Stimulated activated naive CD8-positive, alpha-beta T cell treated with anti-CD3 and anti-CD28 coated beads, Interleukin-15, amount 100 ng/mL, for 72 hours (primary cell): Measurements from ENCODE around the gene PXMP4.
"Not testable (repeated sequence)": the region's sequence is repeated elsewhere in the genome, so short reads cannot be mapped to it uniquely, and the experiment has no call there.

Experiments
- ATAC-seq: fragments of 150-1000 bp; cut with Tn5 transposase; 2 replicates; pipeline ENCODE4 v1.10.0; 2021; ENCODE audit warnings: mild to moderate bottlenecking, moderate library complexity
- DNase-seq, 2 donors: peaks; one replicate each; pipeline ENCODE4 v3.0.0; 2021 to 2022
- H3K27ac Mint-ChIP-seq, 2 donors: one replicate each; pipeline ENCODE4 v1.8.0; 2022; ENCODE audit warnings: mild to moderate bottlenecking in 2 of 2, mixed read lengths in 2 of 2, moderate library complexity in 2 of 2
- H3K27me3 Mint-ChIP-seq: one replicate; pipeline ENCODE4 v1.8.0; 2022; ENCODE audit warnings: mixed read lengths
- H3K4me1 Mint-ChIP-seq: one replicate; pipeline ENCODE4 v1.8.0; 2022; ENCODE audit warnings: mild to moderate bottlenecking, mixed read lengths
- H3K4me3 Mint-ChIP-seq, 2 donors: one replicate each; pipeline ENCODE4 v1.8.0; 2022; ENCODE audit warnings: mild to moderate bottlenecking in 2 of 2, mixed read lengths in 2 of 2, moderate library complexity in 1 of 2
- H3K9me3 Mint-ChIP-seq, 2 donors: one replicate each; pipeline ENCODE4 v1.8.0; 2022; ENCODE audit warnings: mixed read lengths in 2 of 2

The PXMP4 gene

GRCh38 chr20:33700696-33701441, 19.2 kb downstream of the PXMP4 start:
- H3K27me3 Mint-ChIP-seq, H3K4me3 Mint-ChIP-seq, ATAC-seq, H3K27ac Mint-ChIP-seq, H3K4me1 Mint-ChIP-seq, H3K9me3 Mint-ChIP-seq, DNase-seq: not testable (repeated sequence)

- H3K4me1 Mint-ChIP-seq, ATAC-seq, H3K27me3 Mint-ChIP-seq, H3K27ac Mint-ChIP-seq, H3K9me3 Mint-ChIP-seq, DNase-seq, H3K4me3 Mint-ChIP-seq: not testable (repeated sequence)
Observed at GRCh38 chr20:33698966-33699365, 21.1 kb downstream of the PXMP4 start.

GRCh38 chr20:33697129-33697528, 23.0 kb downstream of the PXMP4 start:
- Mint-ChIP-seq H3K27ac (no peak overlapping the region), H3K4me3 (no peak overlapping the region), H3K27me3 (no peaks in the 10 kb centered on the region), H3K4me1 (no peaks in the 10 kb centered on the region), H3K9me3 (peaks cover 0 to 7% of the 10 kb centered on the region in 2 donors)
- ATAC-seq, result no peak
- no peak for DNase-seq

- Mint-ChIP-seq H3K27me3 (no peaks in the 10 kb centered on the region), H3K27ac (no peak overlapping the region), H3K4me1 (peaks cover under 1% of the 10 kb centered on the region), H3K9me3 (peaks cover 0 to 7% of the 10 kb centered on the region in 2 donors), H3K4me3 (no peak overlapping the region)
- ATAC-seq (no peak), DNase-seq (no peak)
Observed at GRCh38 chr20:33696448-33696847, 23.7 kb downstream of the PXMP4 start.

GRCh38 chr20:33694639-33695012, 25.5 kb downstream of the PXMP4 start:
- no peak for ATAC-seq
- DNase-seq, result no peak
- Mint-ChIP-seq H3K4me1 (peaks cover 19% of the 10 kb centered on the region), H3K4me3 (no peak overlapping the region), H3K27me3 (no peaks in the 10 kb centered on the region), H3K27ac (peak overlapping the region in 1 of 2 donors; percentile 25), H3K9me3 (peaks cover 0 to 7% of the 10 kb centered on the region in 2 donors)

- no peak for ATAC-seq
- Mint-ChIP-seq H3K4me3 (no peak overlapping the region), H3K4me1 (peaks cover 25% of the 10 kb centered on the region), H3K9me3 (peaks cover 0 to 7% of the 10 kb centered on the region in 2 donors), H3K27ac (peak overlapping the region in 1 of 2 donors; percentile 82), H3K27me3 (no peaks in the 10 kb centered on the region)
- DNase-seq, result no peak
Observed at GRCh38 chr20:33693741-33694638, 26.1 kb downstream of the PXMP4 start.

- Mint-ChIP-seq H3K4me1 (peaks cover 32% of the 10 kb centered on the region), H3K4me3 (no peak overlapping the region), H3K9me3 (peaks cover 0 to 2% of the 10 kb centered on the region in 2 donors), H3K27me3 (no peaks in the 10 kb centered on the region), H3K27ac (peak overlapping the region in 1 of 2 donors; percentile 82)
- ATAC-seq (no peak), DNase-seq (no peak)
Observed at GRCh38 chr20:33693289-33693688, 26.8 kb downstream of the PXMP4 start.

- Mint-ChIP-seq H3K4me1 (peaks cover 59% of the 10 kb centered on the region), H3K4me3 (peak overlapping the region; percentile 66 to 70), H3K27ac (peak overlapping the region; percentile 59 to 73), H3K9me3 (no peaks in the 10 kb centered on the region), H3K27me3 (no peaks in the 10 kb centered on the region)
- ATAC-seq (peak; percentile 43), DNase-seq (peak; percentile 67 to 72)
Observed at GRCh38 chr20:33689973-33690372, 30.1 kb downstream of the PXMP4 start.

GRCh38 chr20:33689493-33689892, 30.6 kb downstream of the PXMP4 start:
- DNase-seq (no peak), ATAC-seq (no peak)
- H3K9me3 Mint-ChIP-seq, result no peaks in the 10 kb centered on the region
- peak overlapping the region; percentile 48 to 66 for H3K4me3 Mint-ChIP-seq
- H3K27ac Mint-ChIP-seq, result no peak overlapping the region
- H3K27me3 Mint-ChIP-seq, result no peaks in the 10 kb centered on the region
- H3K4me1 Mint-ChIP-seq, result peaks cover 64% of the 10 kb centered on the region

- H3K27me3 Mint-ChIP-seq, result no peaks in the 10 kb centered on the region
- peaks cover 69% of the 10 kb centered on the region for H3K4me1 Mint-ChIP-seq
- DNase-seq, result no peak
- peak overlapping the region in 1 of 2 donors; percentile 61 for H3K27ac Mint-ChIP-seq
- ATAC-seq, result no peak
- no peaks in the 10 kb centered on the region for H3K9me3 Mint-ChIP-seq
- H3K4me3 Mint-ChIP-seq, result peak overlapping the region; percentile 14 to 48
Observed at GRCh38 chr20:33688938-33689424, 31.1 kb downstream of the PXMP4 start.

GRCh38 chr20:33687993-33688937, 31.8 kb downstream of the PXMP4 start:
- ATAC-seq, result no peak
- Mint-ChIP-seq H3K4me1 (peaks cover 72% of the 10 kb centered on the region), H3K27ac (peak overlapping the region; percentile 64 to 86), H3K4me3 (peak overlapping the region; percentile 48 to 49), H3K27me3 (no peaks in the 10 kb centered on the region), H3K9me3 (no peaks in the 10 kb centered on the region)
- DNase-seq, result no peak

GRCh38 chr20:33687370-33687915, 32.7 kb downstream of the PXMP4 start:
- Mint-ChIP-seq H3K27me3 (no peaks in the 10 kb centered on the region), H3K4me3 (peak overlapping the region in 1 of 2 donors; percentile 24), H3K4me1 (peaks cover 80% of the 10 kb centered on the region), H3K27ac (no peak overlapping the region), H3K9me3 (no peaks in the 10 kb centered on the region)
- no peak for ATAC-seq
- DNase-seq, result no peak

GRCh38 chr20:33686984-33687366, 33.1 kb downstream of the PXMP4 start:
- no peak for ATAC-seq
- H3K27me3 Mint-ChIP-seq, result no peaks in the 10 kb centered on the region
- peaks cover 85% of the 10 kb centered on the region for H3K4me1 Mint-ChIP-seq
- no peaks in the 10 kb centered on the region for H3K9me3 Mint-ChIP-seq
- no peak for DNase-seq
- peak overlapping the region in 1 of 2 donors; percentile 89 for H3K27ac Mint-ChIP-seq
- peak overlapping the region; percentile 69 to 79 for H3K4me3 Mint-ChIP-seq

- Mint-ChIP-seq H3K27ac (peak within 1 kb of the TSS; percentile 93 to 96), H3K27me3 (no peaks in the 10 kb centered on the region), H3K4me3 (peak within 1 kb of the TSS; percentile 86 to 95), H3K9me3 (no peaks in the 10 kb centered on the region), H3K4me1 (peaks cover 89% of the 10 kb centered on the region)
- ATAC-seq, result peak; percentile 90
- DNase-seq, result peak; percentile 95 to 97
Observed at GRCh38 chr20:33686100-33686983, 33.8 kb downstream of the PXMP4 start, which contains the start of gene E2F1. Gene E2F1 (minus strand): TSS chr20:33686385. CDS start chr20:33686264, 121 bp downstream.
